Stimulated activated CD8-positive, alpha-beta memory T cell treated with anti-CD3 and anti-CD28 coated beads, Interleukin-7, amount 100 ng/mL, for 48 hours (primary cell): ENCODE data around the gene NKPD1.
A peak's percentile ranks its signal among the peaks of the same experiment; 100 is the strongest.
"Not testable (repeated sequence)": the region's sequence is repeated elsewhere in the genome, so short reads cannot be mapped to it uniquely, and the experiment has no call there.

Experiments
- DNase-seq, 2 donors: peaks; one replicate each; pipeline ENCODE4 v3.0.0-alpha.2; 2020; ENCODE audit warnings: low read depth in 1 of 2; ENCODE audit errors: extremely low read depth in 1 of 2

NKPD1 gene

DNA sequence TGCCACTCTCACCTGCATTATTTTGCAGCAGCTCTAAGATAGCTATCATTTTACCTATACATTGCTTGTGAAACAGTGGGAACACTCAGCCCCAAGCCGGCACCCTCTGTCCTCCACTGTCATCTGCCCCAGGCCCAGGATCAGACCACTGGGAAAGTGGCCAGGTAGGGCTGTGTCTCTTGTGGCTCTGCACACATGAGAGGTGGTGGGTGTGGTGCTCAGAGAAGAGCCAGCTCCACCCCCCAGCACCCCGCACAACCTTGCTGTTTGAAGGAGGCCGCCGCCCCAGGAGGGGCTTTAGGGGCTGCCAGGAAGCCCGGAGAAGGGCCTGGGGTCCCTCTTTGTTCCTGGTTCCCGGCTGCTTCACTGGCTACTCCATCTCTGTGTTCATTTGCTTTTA is 41.2 kb downstream of the NKPD1 start:
- no peak for DNase-seq

- not testable (repeated sequence) for DNase-seq
Measured at GRCh38 chr19:45118591-45119355, 42.0 kb downstream of the NKPD1 start.

DNA sequence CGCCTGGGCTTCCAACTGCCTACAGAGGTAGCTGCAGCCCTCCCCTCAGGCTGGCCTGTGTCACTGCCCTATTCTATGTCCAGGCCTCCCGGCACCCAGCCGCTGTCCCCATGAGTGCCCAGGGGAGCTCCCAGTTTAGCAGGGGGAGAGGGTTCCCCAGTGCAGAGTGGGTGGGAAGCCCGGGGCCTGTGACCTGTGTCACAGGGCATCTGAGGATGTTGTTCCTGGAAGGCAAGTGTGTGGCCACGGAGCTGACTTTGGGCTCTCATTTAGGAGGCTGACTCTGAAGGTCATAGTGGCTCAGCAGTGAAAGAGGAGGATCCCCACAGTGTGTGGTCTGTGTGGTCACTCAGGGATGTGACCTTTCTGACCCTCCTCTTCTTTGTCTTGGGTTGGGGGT is 42.7 kb downstream of the NKPD1 start:
- no peak for DNase-seq

GRCh38 chr19:45117671-45118070 is 43.1 kb downstream of the NKPD1 start:
- no peak for DNase-seq

DNA sequence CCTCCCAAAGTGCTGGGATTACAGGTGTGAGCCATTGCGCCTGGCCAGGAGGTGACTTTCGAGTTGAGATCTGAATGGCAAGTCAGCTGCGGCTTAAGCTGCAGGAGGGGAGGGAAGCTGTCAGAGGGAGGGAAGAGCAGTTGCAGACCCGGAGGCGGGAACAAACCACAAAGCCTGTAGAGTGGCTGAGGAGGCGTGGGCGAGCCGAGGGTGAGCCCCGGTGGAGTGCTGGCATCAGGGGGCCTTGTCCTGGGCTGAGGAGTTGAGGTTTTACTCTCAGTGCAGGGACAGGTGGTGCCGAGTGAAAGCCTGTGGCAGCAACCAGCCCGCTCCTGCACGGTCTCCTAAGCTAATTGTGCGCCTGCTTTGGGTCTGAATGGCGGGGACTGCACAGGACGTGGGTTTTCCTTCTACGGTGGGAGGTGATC is 43.6 kb downstream of the NKPD1 start:
- DNase-seq = peak; percentile 70 to 79

- no peak for DNase-seq
Measured at GRCh38 chr19:45115809-45116615, 44.8 kb downstream of the NKPD1 start.

GRCh38 chr19:45114116-45114515 is 46.7 kb downstream of the NKPD1 start:
- no peak for DNase-seq

DNA sequence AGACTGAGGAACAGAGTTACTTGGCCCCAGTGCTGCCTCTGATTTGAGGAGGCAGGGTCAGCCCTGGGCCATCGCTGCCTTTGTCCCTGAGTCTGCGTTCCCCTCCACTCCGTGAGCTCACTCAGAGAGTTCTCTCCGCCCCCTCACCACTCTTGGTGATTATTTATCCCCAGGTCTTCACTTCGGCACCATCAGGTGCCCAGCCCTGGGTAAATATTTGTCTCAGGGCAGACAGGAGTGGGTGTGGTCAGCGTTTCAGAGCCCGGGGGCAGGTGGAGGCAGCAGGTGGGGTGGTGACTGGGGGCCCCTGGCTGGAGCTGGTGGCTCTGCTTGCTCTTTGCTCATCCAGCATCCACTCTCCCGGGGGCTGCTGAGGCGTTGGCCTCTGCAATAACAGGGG is 47.2 kb downstream of the NKPD1 start:
- DNase-seq = no peak

- no peak for DNase-seq
Measured at GRCh38 chr19:45112111-45112827, 48.5 kb downstream of the NKPD1 start.
